HepG2 (cell line): ENCODE results near the gene EFNA3. TPM values are rescaled to one million over a fixed set of nuclear protein-coding genes. Genes with fewer than 3 reads are reported as not detected.

Source experiments
- MTERF4 ChIP-seq: sonication (generic); formaldehyde crosslinking; IDR thresholded peaks from 2 replicates; pipeline ENCODE4 v1.8.0; 2023; ENCODE audit warnings: mild to moderate bottlenecking, missing genetic modification reagents
- SALL1 ChIP-seq: sonication (generic); formaldehyde crosslinking; IDR thresholded peaks from 2 replicates; pipeline ENCODE4 v1.8.0; 2022; ENCODE audit warnings: mild to moderate bottlenecking, missing genetic modification reagents
- ZFP82 ChIP-seq: sonication (generic); formaldehyde crosslinking; IDR thresholded peaks from 2 replicates; pipeline ENCODE4 v1.5.1; 2020; ENCODE audit warnings: mild to moderate bottlenecking, missing genetic modification reagents, borderline replicate concordance
- ZNF33A ChIP-seq: sonication (generic); formaldehyde crosslinking; IDR thresholded peaks from 2 replicates; pipeline ENCODE4 v1.5.1; 2020; ENCODE audit warnings: missing genetic modification reagents, mild to moderate bottlenecking, moderate library complexity, borderline replicate concordance
- ZNF407 ChIP-seq: sonication (generic); formaldehyde crosslinking; IDR thresholded peaks from one replicate; pipeline ENCODE4 v1.5.1; 2020; ENCODE audit warnings: mild to moderate bottlenecking, missing genetic modification reagents; ENCODE audit errors: not compliant biosample characterization
- polyA plus RNA-seq, 8 experiments: library from polyadenylated mRNA; depleted of rRNA in 3 of 8; stranded (reverse) in 7 of 8; unstranded in 1 of 8; fragments of >200 nt; fragmentation: Illumina TruSeq in 4 of 8; extraction: Trizol in 4 of 8; gene quantifications; 2 replicates each; pipeline versions ENCODE4 v1.2.1 to v1.2.3, GENCODE V29; 2011 to 2016; ENCODE audit warnings: low read depth in 4 of 8, missing spikeins in 1 of 8, mixed read lengths in 1 of 8; ENCODE audit not compliant: insufficient read depth in 1 of 8
- total RNA-seq, 5 experiments: library from RNA; depleted of rRNA; stranded (reverse); fragments of >200 nt; fragmentation: Illumina TruSeq; extraction: Trizol; gene quantifications; 2 replicates each; pipeline ENCODE4 v1.2.3, GENCODE V29; 2016; ENCODE audit warnings: low read depth in 1 of 5
- TF ChIP-seq, protein P1 (sequence below): sonication (generic); formaldehyde crosslinking; IDR thresholded peaks from 2 replicates; pipeline ENCODE4 v1.4.0; 2020; ENCODE audit warnings: missing genetic modification reagents, borderline replicate concordance
- TF ChIP-seq, protein P2 (sequence below): IDR thresholded peaks from 2 replicates; pipeline ENCODE4 v1.6.1; 2018; ENCODE audit warnings: missing genetic modification reagents, mild to moderate bottlenecking, missing compliant biosample characterization

EFNA3 gene
- total and polyA plus RNA-seq, 2 of the 13 experiments (the other 11 are each of a cell fraction or from before 2014, with no cell fraction given) = 1.0 to 5.7 TPM

GRCh38 chr1:155084722-155085503 lies 6.3 kb downstream of the EFNA3 start (continued):
- TF ChIP-seq ZNF407 (no peak), ZFP82 (no peak), SALL1 (CRISPR knock-in tag) (peak; percentile 77), ZNF33A (CRISPR knock-in tag) (no peak), MTERF4 (CRISPR knock-in tag) (no peak)
- TF ChIP-seq, protein P1, sequence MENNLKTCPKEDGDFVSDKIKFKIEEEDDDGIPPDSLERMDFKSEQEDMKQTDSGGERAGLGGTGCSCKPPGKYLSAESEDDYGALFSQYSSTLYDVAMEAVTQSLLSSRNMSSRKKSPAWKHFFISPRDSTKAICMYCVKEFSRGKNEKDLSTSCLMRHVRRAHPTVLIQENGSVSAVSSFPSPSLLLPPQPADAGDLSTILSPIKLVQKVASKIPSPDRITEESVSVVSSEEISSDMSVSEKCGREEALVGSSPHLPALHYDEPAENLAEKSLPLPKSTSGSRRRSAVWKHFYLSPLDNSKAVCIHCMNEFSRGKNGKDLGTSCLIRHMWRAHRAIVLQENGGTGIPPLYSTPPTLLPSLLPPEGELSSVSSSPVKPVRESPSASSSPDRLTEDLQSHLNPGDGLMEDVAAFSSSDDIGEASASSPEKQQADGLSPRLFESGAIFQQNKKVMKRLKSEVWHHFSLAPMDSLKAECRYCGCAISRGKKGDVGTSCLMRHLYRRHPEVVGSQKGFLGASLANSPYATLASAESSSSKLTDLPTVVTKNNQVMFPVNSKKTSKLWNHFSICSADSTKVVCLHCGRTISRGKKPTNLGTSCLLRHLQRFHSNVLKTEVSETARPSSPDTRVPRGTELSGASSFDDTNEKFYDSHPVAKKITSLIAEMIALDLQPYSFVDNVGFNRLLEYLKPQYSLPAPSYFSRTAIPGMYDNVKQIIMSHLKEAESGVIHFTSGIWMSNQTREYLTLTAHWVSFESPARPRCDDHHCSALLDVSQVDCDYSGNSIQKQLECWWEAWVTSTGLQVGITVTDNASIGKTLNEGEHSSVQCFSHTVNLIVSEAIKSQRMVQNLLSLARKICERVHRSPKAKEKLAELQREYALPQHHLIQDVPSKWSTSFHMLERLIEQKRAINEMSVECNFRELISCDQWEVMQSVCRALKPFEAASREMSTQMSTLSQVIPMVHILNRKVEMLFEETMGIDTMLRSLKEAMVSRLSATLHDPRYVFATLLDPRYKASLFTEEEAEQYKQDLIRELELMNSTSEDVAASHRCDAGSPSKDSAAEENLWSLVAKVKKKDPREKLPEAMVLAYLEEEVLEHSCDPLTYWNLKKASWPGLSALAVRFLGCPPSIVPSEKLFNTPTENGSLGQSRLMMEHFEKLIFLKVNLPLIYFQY (CRISPR knock-in tag) = peak; percentile 58; the same call in 1 of the 2 replicates
- TF ChIP-seq, protein P2, sequence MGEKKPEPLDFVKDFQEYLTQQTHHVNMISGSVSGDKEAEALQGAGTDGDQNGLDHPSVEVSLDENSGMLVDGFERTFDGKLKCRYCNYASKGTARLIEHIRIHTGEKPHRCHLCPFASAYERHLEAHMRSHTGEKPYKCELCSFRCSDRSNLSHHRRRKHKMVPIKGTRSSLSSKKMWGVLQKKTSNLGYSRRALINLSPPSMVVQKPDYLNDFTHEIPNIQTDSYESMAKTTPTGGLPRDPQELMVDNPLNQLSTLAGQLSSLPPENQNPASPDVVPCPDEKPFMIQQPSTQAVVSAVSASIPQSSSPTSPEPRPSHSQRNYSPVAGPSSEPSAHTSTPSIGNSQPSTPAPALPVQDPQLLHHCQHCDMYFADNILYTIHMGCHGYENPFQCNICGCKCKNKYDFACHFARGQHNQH (CRISPR knock-in tag) = peak; percentile 78; the same call in 1 of the 2 replicates
